Stimulated activated CD8-positive, alpha-beta memory T cell treated with anti-CD3 and anti-CD28 coated beads, Interleukin-4, amount 100 ng/mL, for 48 hours (primary cell): Measurements from ENCODE around the gene SGMS1.
"Not testable (repeated sequence)": the region's sequence is repeated elsewhere in the genome, so short reads cannot be mapped to it uniquely, and the experiment has no call there.

Experiments used
- DNase-seq: peaks from one replicate; pipeline ENCODE4 v3.0.0-alpha.2; 2020

SGMS1 gene

DNA sequence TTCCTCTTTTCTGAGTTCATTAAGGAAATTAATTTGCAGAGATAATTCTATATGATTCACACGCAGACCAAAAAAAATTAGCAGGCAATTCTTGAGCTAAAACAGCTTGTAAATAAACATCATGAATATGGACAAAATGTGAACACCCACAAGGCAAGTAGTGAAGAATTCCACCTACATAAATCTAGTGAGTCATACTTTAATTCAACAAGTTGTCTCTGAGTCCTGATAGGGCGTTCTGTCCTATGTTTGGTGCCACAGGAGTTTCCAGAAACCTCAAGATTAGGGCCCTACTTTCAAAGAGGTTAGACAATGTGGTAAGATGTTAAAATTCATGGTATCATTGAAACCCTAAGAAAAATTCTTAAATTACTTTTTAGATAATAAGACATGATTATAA, 122.3 kb downstream of the SGMS1 start:
- DNase-seq, result no peak

GRCh38 chr10:50498465-50498864, 125.3 kb downstream of the SGMS1 start:
- no peak for DNase-seq

DNA sequence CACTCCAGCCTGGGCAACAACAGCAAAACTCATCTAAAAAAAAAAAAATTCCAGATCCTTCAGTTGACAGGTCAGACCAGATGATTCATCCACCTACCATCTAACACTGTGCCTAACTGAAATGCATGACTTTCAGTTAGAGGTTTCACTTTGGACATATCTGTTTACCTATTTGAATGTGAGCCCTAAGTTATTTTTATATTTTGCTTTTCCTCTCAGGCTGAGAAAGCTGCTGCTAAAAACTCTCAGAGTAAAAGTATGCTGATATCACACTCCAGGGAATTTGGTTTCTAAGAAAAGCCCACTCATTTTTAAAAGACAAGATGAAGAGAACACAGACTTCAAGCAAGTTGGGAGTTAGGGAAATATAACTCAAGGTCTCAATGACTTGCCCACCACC, 126.0 kb downstream of the SGMS1 start:
- DNase-seq, result no peak

DNA sequence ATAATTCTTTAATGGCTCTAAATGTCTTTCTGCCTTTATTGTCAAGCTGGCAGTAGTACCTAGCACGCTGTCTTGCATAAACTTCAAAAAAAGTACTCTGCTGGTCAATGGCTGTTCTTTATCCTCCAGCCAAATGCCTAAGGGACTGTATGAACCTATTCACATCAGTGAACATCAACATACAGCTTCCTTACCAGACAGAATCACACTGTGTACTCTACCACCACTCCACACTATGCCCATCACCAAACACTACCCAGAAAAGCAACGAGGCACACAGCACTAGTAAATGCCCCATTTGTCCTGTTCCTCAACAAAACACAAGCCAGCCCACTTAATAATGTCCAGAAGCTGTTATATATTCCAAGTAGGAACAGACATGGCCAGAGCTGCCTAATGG, 127.5 kb downstream of the SGMS1 start:
- no peak for DNase-seq

- no peak for DNase-seq
These were observed 133.5 kb downstream of the SGMS1 start for GRCh38 chr10:50490241-50490640.

- DNase-seq, result not testable (repeated sequence)
These were observed 139.2 kb downstream of the SGMS1 start for GRCh38 chr10:50484550-50484949.

- DNase-seq, result no peak
These were observed 143.4 kb downstream of the SGMS1 start for GRCh38 chr10:50480054-50481007.

DNA sequence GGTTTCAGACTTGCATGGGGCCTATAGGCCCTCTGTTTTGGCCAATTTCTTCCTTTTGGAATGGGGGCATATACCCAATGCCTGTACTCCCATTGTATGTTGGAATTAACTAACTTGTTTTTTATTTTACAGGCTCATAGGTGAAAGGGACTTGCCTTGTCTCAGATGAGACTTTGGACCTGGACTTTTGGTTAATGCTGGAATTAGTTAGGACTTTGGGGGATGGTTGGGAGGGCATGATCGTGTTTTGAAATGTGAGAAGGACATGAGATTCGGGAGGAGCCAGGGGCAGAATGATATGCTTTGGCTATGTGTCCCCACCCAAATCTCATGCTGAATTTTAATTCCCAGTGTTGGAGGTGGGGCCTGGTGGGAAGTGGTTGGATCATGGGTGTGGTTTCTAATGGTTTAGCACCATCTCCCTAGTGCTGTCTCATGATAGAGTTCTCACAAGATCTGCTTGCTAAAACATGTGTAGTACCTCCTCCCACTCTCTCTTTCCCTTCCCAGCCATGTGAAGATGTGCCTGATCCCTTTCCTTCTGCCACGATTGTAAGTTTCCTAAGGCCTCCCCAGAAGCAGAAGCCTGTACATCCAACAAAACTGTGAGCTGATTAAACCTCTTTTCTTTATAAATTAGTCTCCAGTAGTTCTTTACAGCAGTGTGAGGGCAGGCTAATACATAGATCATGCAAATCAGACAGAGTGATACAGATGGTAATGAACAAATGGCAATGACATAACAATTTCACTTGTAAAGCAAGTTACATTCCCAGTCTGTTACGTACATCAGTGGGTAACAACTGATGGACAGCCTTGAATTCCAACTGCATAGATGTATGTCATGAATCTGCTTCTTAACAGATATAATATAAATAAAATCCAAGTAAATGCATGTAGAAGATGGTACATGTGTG, 146.2 kb downstream of the SGMS1 start:
- no peak for DNase-seq

- DNase-seq, result no peak
These were observed 150.0 kb downstream of the SGMS1 start for GRCh38 chr10:50473756-50474155.

DNA sequence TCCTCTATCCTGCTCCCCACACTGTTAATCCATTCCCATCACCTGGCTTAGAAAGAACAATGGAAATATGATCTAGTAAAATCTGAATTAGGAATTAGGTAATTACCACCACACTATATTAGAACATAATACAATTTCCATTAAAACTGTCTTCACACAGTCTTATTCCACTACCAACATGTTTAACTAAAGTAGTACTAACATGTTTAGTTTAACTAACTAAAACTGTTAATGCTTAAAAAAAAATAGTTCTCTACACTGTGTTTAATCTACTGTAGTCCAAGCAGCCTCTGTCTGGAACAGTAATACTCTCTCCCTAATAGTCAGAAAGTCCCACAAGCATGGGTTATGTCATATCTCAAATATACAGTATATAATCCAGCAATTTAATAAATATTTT, 150.8 kb downstream of the SGMS1 start:
- DNase-seq, result no peak

GRCh38 chr10:50471583-50471975, 152.2 kb downstream of the SGMS1 start:
- no peak for DNase-seq

GRCh38 chr10:50470798-50471582, 152.8 kb downstream of the SGMS1 start:
- no peak for DNase-seq

DNA sequence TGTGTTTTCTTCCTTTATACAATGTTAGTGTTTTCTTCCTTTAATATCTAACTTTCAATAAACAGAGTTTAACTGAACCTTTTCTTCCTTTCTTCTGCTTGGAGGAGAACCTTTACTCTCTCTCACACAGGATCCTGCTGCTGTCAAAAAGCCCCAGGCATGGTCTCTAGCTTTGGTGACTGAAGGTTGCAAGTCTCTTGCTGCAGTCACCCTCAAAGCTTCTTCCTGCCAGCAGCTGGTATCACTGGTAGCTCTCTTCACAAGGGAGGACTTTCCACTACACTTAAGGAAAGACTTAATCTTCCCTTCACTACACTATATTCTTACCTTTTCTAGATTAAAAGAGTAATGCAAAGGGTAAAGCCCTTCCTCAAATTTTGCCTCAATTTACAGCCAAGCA, 153.4 kb downstream of the SGMS1 start:
- no peak for DNase-seq

- DNase-seq, result no peak
These were observed 154.0 kb downstream of the SGMS1 start for GRCh38 chr10:50469778-50470193.

- DNase-seq, result no peak
These were observed 154.5 kb downstream of the SGMS1 start for GRCh38 chr10:50469288-50469687.

- no peak for DNase-seq
These were observed 156.5 kb downstream of the SGMS1 start for GRCh38 chr10:50467209-50467608.

- no peak for DNase-seq
These were observed 159.7 kb downstream of the SGMS1 start for GRCh38 chr10:50464004-50464409.

DNA sequence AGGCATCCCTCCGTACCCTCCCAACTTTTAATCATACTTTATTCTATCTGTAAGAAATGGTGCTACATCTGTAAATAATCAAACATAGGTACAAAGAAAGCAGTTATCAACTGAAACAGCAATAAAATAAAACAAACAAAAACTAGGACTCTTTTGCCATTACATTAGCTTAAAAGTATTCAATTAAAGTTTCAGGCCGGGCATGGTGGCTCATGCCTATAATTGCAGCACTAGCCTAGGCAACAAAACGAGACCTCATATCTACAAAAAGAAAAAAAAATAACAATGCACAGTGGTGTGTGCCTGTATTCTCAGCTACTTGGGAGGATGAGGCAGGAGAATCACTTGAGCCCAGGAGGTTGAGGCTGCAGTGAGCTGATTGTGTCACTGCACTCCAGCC, 161.9 kb downstream of the SGMS1 start:
- DNase-seq, result no peak

- DNase-seq, result no peak
These were observed 162.6 kb downstream of the SGMS1 start for GRCh38 chr10:50461123-50461522.

- no peak for DNase-seq
These were observed 167.0 kb downstream of the SGMS1 start for GRCh38 chr10:50456719-50457118.

GRCh38 chr10:50453940-50454339, 169.8 kb downstream of the SGMS1 start:
- no peak for DNase-seq

- DNase-seq, result no peak
These were observed 171.2 kb downstream of the SGMS1 start for GRCh38 chr10:50452603-50453002.

DNA sequence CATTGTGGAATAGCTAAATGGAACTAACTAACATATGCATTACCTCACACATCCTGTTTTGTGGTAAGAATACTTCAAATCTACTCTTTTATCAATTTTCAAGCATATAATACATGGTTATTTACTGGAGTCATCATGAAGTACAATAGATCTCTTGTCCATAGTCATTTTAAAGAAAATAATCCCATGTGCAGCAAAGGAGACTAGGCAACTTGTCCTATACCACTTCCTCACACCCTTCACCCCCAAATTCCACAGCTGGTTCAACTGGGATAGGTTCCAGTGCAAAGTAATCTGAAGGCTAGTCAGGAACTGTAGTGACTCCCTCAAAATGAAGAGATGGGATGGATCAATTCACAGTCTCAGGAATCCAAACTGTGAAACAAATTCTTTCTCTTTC, 176.1 kb downstream of the SGMS1 start:
- no peak for DNase-seq
